Uterus (tissue), 4 donors: Measurements from ENCODE around the gene DFFA. TPM values are rescaled to one million over a fixed set of nuclear protein-coding genes. Genes with fewer than 3 reads are reported as not detected.

Source experiments
- DNase-seq, 2 donors: peaks; one replicate each; pipeline ENCODE4 v3.0.0-alpha.2; 2019 to 2020
- H3K27ac ChIP-seq, 2 donors: fragments of 200-600 bp; sonication (generic); 1 replicate in 1 of 2; 2 replicates in 1 of 2; pipeline ENCODE4 v1.5.1; 2016 to 2018
- H3K27me3 ChIP-seq, 2 donors: fragments of 200-600 bp; sonication (generic); one replicate each; pipeline ENCODE4 v1.5.1; 2018 to 2019; ENCODE audit warnings: control low read depth in 1 of 2
- H3K36me3 ChIP-seq, 2 donors: fragments of 200-600 bp; sonication (generic); one replicate each; pipeline ENCODE4 v1.5.1; 2019; ENCODE audit warnings: control low read depth in 1 of 2
- H3K4me1 ChIP-seq, 2 donors: fragments of 200-600 bp; sonication (generic); one replicate each; pipeline ENCODE4 v1.5.1; 2018 to 2019; ENCODE audit warnings: control low read depth in 1 of 2
- H3K4me3 ChIP-seq, 2 donors: fragments of 200-600 bp; sonication (generic); 1 replicate in 1 of 2; 2 replicates in 1 of 2; pipeline ENCODE4 v1.5.1; 2018 to 2019; ENCODE audit warnings: mild to moderate bottlenecking in 1 of 2
- H3K9me3 ChIP-seq, 2 donors: fragments of 200-600 bp; sonication (generic); one replicate each; pipeline ENCODE4 v1.5.1; 2019; ENCODE audit warnings: control low read depth in 1 of 2
- CTCF ChIP-seq, 4 experiments: fragments of 200-600 bp in 2 of 4; fragments of 450-650 bp in 2 of 4; sonication (generic) in 2 of 4; IDR thresholded peaks; one replicate each; pipeline ENCODE4 v1.5.1; 2016 to 2019; ENCODE audit warnings: antibody characterized with exemption in 4 of 4, mild to moderate bottlenecking in 2 of 4, moderate library complexity in 1 of 4
- POLR2A ChIP-seq, 2 donors: fragments of 450-650 bp; IDR thresholded peaks; one replicate each; pipeline ENCODE4 v1.6.1; 2016; ENCODE audit warnings: antibody characterized with exemption in 2 of 2, mild to moderate bottlenecking in 1 of 2, moderate library complexity in 1 of 2
- intact Hi-C: fragments of 100-400 bp; cut with DNase I; formaldehyde crosslinking; loops from one replicate; pipeline ENCODE4 v1.15.1; 2023; ENCODE audit warnings: low total_unique reads
- total RNA-seq, 4 donors: library from RNA; depleted of rRNA in 3 of 4; stranded (reverse); fragments of >200 nt in 3 of 4; gene quantifications; one replicate each; pipeline versions ENCODE4 v1.1.0 to v1.2.4, GENCODE V29; 2014 to 2023
- donor health status: DM: yes; HTN: yes; CAD: no.

The DFFA gene
- 10 to 100 TPM in 3 of 4 donors, 1 to 10 TPM in 1; 5.1 to 41.6 (median 25.7) TPM for total RNA-seq

GRCh38 chr1:10472220-10473144 lies at the start of gene DFFA:
DFFA (minus strand) TSS chr1:10472529; CDS start chr1:10472458, 71 bp downstream.
- TF ChIP-seq POLR2A (IDR thresholded peaks at IDR 0.05), result peak; percentile 39 to 55
- TF ChIP-seq CTCF (IDR thresholded peaks at IDR 0.05), result no peak
- H3K9me3 ChIP-seq, result no peaks in the 10 kb centered on the region
- peak; percentile 92 to 95 for DNase-seq
- H3K27ac ChIP-seq, result peak within 1 kb of the TSS; percentile 75 to 86
- H3K36me3 ChIP-seq, result no peaks in the 10 kb centered on the region
- no peaks in the 10 kb centered on the region for H3K27me3 ChIP-seq
- intact Hi-C loops, result no loop called here
- H3K4me3 ChIP-seq, result peak within 1 kb of the TSS; percentile 62 to 80
- no peaks in the 10 kb centered on the region for H3K4me1 ChIP-seq

GRCh38 chr1:10521537-10522157 lies 49.3 kb upstream of the DFFA start:
- H3K27ac ChIP-seq, result no peak overlapping the region
- no peak overlapping the region for H3K4me3 ChIP-seq
- intact Hi-C loops, result no loop called here
- H3K36me3 ChIP-seq, result no peaks in the 10 kb centered on the region
- H3K9me3 ChIP-seq, result no peaks in the 10 kb centered on the region
- TF ChIP-seq CTCF (IDR thresholded peaks at IDR 0.05) (no peak), POLR2A (IDR thresholded peaks at IDR 0.05) (no peak)
- no peak for DNase-seq
- no peaks in the 10 kb centered on the region for H3K4me1 ChIP-seq
- H3K27me3 ChIP-seq, result no peaks in the 10 kb centered on the region

- Histone ChIP-seq H3K27me3 (no peaks in the 10 kb centered on the region), H3K27ac (no peak overlapping the region), H3K9me3 (no peaks in the 10 kb centered on the region), H3K4me1 (no peaks in the 10 kb centered on the region), H3K4me3 (no peak overlapping the region), H3K36me3 (no peaks in the 10 kb centered on the region)
- intact Hi-C loops, result no loop called here
- DNase-seq, result no peak
- TF ChIP-seq CTCF (IDR thresholded peaks at IDR 0.05) (no peak), POLR2A (IDR thresholded peaks at IDR 0.05) (no peak)
Observed at GRCh38 chr1:10520952-10521351, 48.6 kb upstream of the DFFA start.

- Histone ChIP-seq H3K4me1 (no peaks in the 10 kb centered on the region), H3K9me3 (no peaks in the 10 kb centered on the region)
Observed at GRCh38 chr1:10520497-10520896, 48.2 kb upstream of the DFFA start.

More at GRCh38 chr1:10520497-10520896, 48.2 kb upstream of the DFFA start:
- H3K4me3 ChIP-seq, result no peak overlapping the region
- no peak for TF ChIP-seq CTCF (IDR thresholded peaks at IDR 0.05)
- no peak for TF ChIP-seq POLR2A (IDR thresholded peaks at IDR 0.05)
- intact Hi-C loops, result no loop called here
- no peak for DNase-seq
- no peak overlapping the region for H3K27ac ChIP-seq
- no peaks in the 10 kb centered on the region for H3K36me3 ChIP-seq
- no peaks in the 10 kb centered on the region for H3K27me3 ChIP-seq
